HepG2 (cell line): ENCODE results near the gene LAG3. TPM values are rescaled to one million over a fixed set of nuclear protein-coding genes. Genes with fewer than 3 reads are reported as not detected.

Experiments used
- ATF5 ChIP-seq: sonication (generic); formaldehyde crosslinking; IDR thresholded peaks from 2 replicates; pipeline ENCODE4 v1.4.0; 2020; ENCODE audit warnings: mild to moderate bottlenecking, low read depth, missing genetic modification reagents
- CBX1 ChIP-seq: IDR thresholded peaks from one replicate; pipeline ENCODE4 v1.6.1; 2016; ENCODE audit warnings: antibody characterized with exemption, low read depth
- MED8 ChIP-seq: sonication (generic); formaldehyde crosslinking; IDR thresholded peaks from 2 replicates; pipeline ENCODE4 v1.8.1; 2023; ENCODE audit warnings: mild to moderate bottlenecking, missing genetic modification reagents; ENCODE audit not compliant: insufficient replicate concordance
- MTF2 ChIP-seq: sonication (generic); formaldehyde crosslinking; IDR thresholded peaks from 2 replicates; pipeline ENCODE4 v1.5.0; 2020; ENCODE audit warnings: missing genetic modification reagents, borderline replicate concordance
- MXD4 ChIP-seq: IDR thresholded peaks from 2 replicates; pipeline ENCODE4 v1.6.1; 2016; ENCODE audit warnings: mild to moderate bottlenecking, missing biosample characterization, missing genetic modification reagents
- SCMH1 ChIP-seq: sonication (generic); formaldehyde crosslinking; IDR thresholded peaks from 2 replicates; pipeline ENCODE4 v1.9.0; 2021; ENCODE audit warnings: missing genetic modification reagents, mild to moderate bottlenecking, borderline replicate concordance
- SETDB1 ChIP-seq: sonication (generic); formaldehyde crosslinking; IDR thresholded peaks from 2 replicates; pipeline ENCODE4 v1.5.1; 2020; ENCODE audit warnings: missing genetic modification reagents, mild to moderate bottlenecking, borderline replicate concordance
- SMAD3 ChIP-seq: sonication (generic); formaldehyde crosslinking; IDR thresholded peaks from 2 replicates; pipeline ENCODE4 v1.4.0; 2020; ENCODE audit warnings: missing genetic modification reagents
- SOX6 ChIP-seq, 2 experiments: fragments of 450-650 bp in 1 of 2; sonication (generic) in 1 of 2; formaldehyde crosslinking in 1 of 2; IDR thresholded peaks; 2 replicates each; pipeline versions ENCODE4 v1.4.0 to v1.6.1; 2017 to 2020; ENCODE audit warnings: antibody characterized with exemption in 1 of 2, mild to moderate bottlenecking in 1 of 2, missing genetic modification reagents in 1 of 2
- STAT5B ChIP-seq: sonication (generic); formaldehyde crosslinking; IDR thresholded peaks from 2 replicates; pipeline ENCODE4 v1.4.0; 2020; ENCODE audit warnings: missing genetic modification reagents
- STAT6 ChIP-seq: sonication (generic); formaldehyde crosslinking; IDR thresholded peaks from 2 replicates; pipeline ENCODE4 v1.4.0; 2020; ENCODE audit warnings: missing genetic modification reagents, mild to moderate bottlenecking, borderline replicate concordance
- TAF1 ChIP-seq: sonication (generic); formaldehyde crosslinking; IDR thresholded peaks from 2 replicates; pipeline ENCODE4 v1.4.0; 2020; ENCODE audit warnings: missing genetic modification reagents
- TBL1XR1 ChIP-seq: fragments of 150-350 bp; IDR thresholded peaks from 2 replicates; pipeline ENCODE4 v1.6.1; 2014; ENCODE audit warnings: borderline replicate concordance, low read length; ENCODE audit not compliant: partially characterized antibody
- TEAD3 ChIP-seq: optimal IDR thresholded peaks from 2 replicates; pipeline ENCODE3; 2016; ENCODE audit warnings: borderline replicate concordance
- ZFAT ChIP-seq: sonication (generic); formaldehyde crosslinking; conservative IDR thresholded peaks from 2 replicates; pipeline ENCODE4 v1.8.1; 2023; ENCODE audit warnings: missing genetic modification reagents, inconsistent platforms
- ZNF652 ChIP-seq: IDR thresholded peaks from 2 replicates; pipeline ENCODE4 v1.6.1; 2016; ENCODE audit warnings: low read depth, borderline replicate concordance
- ZNF672 ChIP-seq: sonication (generic); formaldehyde crosslinking; IDR thresholded peaks from 2 replicates; pipeline ENCODE4 v1.8.1; 2022; ENCODE audit warnings: missing genetic modification reagents
- ZNF761 ChIP-seq: sonication (generic); formaldehyde crosslinking; conservative IDR thresholded peaks from 2 replicates; pipeline ENCODE4 v1.4.0; 2020; ENCODE audit warnings: mild to moderate bottlenecking, missing genetic modification reagents
- polyA plus RNA-seq, 8 experiments: library from polyadenylated mRNA; depleted of rRNA in 3 of 8; stranded (reverse) in 7 of 8; unstranded in 1 of 8; fragments of >200 nt; fragmentation: Illumina TruSeq in 4 of 8; extraction: Trizol in 4 of 8; gene quantifications; 2 replicates each; pipeline versions ENCODE4 v1.2.1 to v1.2.3, GENCODE V29; 2011 to 2016; ENCODE audit warnings: low read depth in 4 of 8, missing spikeins in 1 of 8, mixed read lengths in 1 of 8; ENCODE audit not compliant: insufficient read depth in 1 of 8
- total RNA-seq, 5 experiments: library from RNA; depleted of rRNA; stranded (reverse); fragments of >200 nt; fragmentation: Illumina TruSeq; extraction: Trizol; gene quantifications; 2 replicates each; pipeline ENCODE4 v1.2.3, GENCODE V29; 2016; ENCODE audit warnings: low read depth in 1 of 5
- TF ChIP-seq, protein P1 (sequence below), 2 experiments: sonication (generic) in 1 of 2; formaldehyde crosslinking in 1 of 2; IDR thresholded peaks; 2 replicates each; pipeline versions ENCODE4 v1.6.1 to v1.9.0; 2014 to 2022; ENCODE audit warnings: antibody characterized with exemption in 1 of 2, borderline replicate concordance in 1 of 2, inconsistent platforms in 1 of 2, low read depth in 1 of 2, missing genetic modification reagents in 1 of 2

Gene LAG3
- total and polyA plus RNA-seq, 2 of the 13 experiments (the other 11 are each of a cell fraction or from before 2014, with no cell fraction given), result 0.11 to 0.26 TPM

DNA sequence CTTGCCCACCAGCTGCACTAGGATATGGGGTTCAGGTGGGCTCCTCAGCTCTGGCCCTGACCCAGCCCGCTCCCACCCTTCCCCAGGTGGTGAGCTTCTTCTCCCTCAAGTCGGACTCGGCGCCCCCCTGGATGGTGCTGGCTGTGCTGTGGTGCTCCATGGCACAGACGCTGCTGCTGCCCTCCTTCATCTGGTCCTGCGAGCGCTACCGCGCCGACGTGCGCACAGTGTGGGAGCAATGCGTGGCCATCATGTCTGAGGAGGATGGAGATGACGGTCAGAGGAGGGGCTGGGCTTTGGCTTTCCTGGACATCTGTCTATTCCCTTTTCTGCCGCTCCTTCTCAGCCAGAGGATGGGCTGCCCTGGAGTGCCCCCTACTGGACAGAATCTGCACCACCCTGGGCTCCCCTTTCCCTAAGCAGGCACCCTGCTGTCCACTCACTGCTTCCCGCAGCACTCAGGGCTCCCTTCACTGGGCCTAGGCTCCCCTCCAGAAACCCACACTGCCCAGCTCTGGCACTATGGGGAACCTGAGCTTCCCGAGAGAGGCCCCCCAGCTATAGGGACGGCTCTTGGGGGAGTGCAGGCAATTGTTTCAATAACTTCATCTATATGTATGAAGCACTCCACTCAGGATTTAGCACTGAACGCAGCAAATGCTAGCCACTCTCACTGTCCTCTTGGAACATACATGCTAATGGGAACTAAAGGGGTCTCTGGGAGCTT is 53.2 kb downstream of the LAG3 start (continued):
- TF ChIP-seq ZNF761 (no peak), MED8 (CRISPR knock-in tag) (no peak), SOX6 (IDR thresholded peaks at IDR 0.05) (no peak), SOX6 (CRISPR knock-in tag; IDR thresholded peaks at IDR 0.05) (no peak), TBL1XR1 (no peak), STAT6 (no peak), CBX1 (no peak), SMAD3 (CRISPR knock-in tag) (no peak), SETDB1 (CRISPR knock-in tag) (no peak), ATF5 (CRISPR knock-in tag) (no peak), TEAD3 (CRISPR knock-in tag) (peak; percentile 85), MXD4 (CRISPR knock-in tag) (no peak), ZFAT (CRISPR knock-in tag) (no peak), ZNF652 (no peak), TAF1 (CRISPR knock-in tag) (no peak), SCMH1 (no peak), STAT5B (CRISPR knock-in tag) (no peak), ZNF672 (CRISPR knock-in tag) (no peak), MTF2 (no peak)
- TF ChIP-seq, protein P1, sequence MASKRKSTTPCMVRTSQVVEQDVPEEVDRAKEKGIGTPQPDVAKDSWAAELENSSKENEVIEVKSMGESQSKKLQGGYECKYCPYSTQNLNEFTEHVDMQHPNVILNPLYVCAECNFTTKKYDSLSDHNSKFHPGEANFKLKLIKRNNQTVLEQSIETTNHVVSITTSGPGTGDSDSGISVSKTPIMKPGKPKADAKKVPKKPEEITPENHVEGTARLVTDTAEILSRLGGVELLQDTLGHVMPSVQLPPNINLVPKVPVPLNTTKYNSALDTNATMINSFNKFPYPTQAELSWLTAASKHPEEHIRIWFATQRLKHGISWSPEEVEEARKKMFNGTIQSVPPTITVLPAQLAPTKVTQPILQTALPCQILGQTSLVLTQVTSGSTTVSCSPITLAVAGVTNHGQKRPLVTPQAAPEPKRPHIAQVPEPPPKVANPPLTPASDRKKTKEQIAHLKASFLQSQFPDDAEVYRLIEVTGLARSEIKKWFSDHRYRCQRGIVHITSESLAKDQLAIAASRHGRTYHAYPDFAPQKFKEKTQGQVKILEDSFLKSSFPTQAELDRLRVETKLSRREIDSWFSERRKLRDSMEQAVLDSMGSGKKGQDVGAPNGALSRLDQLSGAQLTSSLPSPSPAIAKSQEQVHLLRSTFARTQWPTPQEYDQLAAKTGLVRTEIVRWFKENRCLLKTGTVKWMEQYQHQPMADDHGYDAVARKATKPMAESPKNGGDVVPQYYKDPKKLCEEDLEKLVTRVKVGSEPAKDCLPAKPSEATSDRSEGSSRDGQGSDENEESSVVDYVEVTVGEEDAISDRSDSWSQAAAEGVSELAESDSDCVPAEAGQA (IDR thresholded peaks at IDR 0.05; ENCODE audit: low read depth), result no peak
- TF ChIP-seq, protein P1 (CRISPR knock-in tag; IDR thresholded peaks at IDR 0.05; ENCODE audit: borderline replicate concordance), result no peak
